GM18861 (cell line): Measurements from ENCODE around the gene ELAVL1.

Experiments
- ATAC-seq: cut with Tn5 transposase; IDR thresholded peaks from one replicate; pipeline ENCODE4 v1.9.1; 2021; ENCODE audit not compliant: unreplicated experiment

Gene ELAVL1

DNA sequence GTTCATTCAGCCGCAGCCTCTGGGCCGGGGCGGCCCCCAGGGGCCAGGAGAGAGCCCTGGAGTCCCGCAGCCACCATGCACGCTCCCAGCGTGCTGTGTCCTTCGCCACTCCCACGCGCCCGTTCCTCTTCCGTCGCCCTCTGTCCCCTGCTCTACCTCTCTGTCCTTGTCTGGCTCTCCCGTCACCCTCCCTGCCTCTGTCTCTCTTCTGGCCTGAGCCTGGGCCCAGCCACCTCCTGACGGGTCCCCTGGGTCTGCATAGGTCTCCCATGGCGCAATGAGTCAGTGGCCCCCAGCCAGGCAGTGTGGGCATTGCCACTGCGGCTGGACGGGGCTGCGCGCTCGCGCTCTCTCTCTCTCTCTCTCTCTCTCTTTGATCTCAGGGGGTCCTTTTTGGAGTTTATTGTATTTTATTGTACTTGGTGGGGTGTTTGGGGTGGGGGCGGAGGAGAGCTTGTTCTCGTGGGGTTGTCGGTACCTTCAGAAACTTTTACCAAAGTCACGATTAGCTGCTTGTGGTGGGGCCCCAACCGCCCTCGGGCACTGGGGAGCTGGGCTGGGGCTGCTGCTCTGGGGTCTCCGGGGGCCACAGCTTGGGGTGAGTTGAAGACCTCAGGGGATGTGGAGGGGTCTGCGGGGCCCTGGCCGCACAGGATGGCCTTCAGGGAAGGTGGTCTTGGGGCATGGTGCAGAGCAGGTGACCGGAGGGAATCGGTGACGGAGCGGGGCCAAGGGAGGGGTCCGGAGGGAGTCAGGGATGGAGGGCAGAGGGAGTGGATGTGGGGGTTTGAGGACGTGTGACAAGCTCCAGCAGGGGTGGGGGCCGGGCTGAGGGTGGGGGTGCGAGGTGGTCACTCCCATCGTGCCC, 92.5 kb downstream of the ELAVL1 start:
- ATAC-seq = no peak

DNA sequence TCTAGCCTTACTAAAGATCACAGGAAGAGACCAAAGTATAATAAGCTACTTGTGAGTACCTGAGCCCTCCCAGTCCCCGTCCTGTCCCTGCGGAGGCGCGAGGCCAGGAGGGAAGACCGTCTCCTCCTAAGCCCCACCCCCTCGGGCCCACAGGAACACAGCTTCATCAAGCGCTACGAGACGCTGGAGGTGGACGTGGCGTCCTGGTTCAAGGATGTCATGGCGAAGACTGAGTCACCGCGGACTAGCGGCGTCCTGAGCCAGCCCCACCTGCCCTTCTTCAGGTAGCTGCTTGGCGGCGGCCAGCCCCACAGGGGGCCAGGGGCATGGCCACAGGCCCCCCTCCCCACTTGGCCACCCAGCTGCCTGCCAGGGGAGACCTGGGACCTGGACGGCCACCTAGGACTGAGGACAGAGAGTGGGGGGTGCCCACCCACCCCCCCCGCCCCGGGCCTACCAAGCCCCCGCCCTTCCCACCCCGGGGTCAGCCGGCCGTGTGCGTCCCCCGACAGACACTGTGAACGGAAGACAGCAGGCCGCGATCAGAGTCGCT, 93.2 kb downstream of the ELAVL1 start:
- no peak for ATAC-seq

DNA sequence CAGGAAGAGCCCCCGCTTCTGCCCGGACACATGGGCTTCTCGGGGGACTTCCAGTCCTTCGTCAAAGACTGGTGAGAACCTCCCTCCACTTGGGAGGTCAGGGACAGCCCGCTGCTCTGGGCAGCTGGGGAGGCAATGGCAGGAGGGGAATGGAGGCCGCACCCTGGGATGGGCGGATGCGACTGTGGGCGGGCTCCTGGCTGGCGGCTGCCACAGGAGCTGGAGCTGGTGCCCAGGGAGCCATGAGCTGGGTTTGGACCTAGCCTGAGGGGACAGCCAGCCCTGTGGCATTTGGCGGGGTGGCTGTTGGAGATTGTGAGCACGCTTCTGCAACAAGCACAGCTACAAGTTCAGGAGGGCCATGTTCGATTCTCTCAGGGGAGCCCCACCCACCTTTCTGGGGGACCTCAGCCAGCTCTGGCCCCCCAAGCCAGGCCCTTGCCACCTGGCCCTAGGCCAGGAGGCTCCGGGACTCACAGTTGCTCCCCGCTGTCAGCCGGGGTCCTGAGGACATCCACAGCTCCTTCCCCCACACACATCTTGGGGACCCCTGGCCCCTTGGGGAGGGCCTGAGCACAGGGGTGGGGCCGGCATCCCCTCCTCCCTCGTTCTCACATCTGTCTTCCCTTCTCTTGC, 93.8 kb downstream of the ELAVL1 start:
- no peak for ATAC-seq

DNA sequence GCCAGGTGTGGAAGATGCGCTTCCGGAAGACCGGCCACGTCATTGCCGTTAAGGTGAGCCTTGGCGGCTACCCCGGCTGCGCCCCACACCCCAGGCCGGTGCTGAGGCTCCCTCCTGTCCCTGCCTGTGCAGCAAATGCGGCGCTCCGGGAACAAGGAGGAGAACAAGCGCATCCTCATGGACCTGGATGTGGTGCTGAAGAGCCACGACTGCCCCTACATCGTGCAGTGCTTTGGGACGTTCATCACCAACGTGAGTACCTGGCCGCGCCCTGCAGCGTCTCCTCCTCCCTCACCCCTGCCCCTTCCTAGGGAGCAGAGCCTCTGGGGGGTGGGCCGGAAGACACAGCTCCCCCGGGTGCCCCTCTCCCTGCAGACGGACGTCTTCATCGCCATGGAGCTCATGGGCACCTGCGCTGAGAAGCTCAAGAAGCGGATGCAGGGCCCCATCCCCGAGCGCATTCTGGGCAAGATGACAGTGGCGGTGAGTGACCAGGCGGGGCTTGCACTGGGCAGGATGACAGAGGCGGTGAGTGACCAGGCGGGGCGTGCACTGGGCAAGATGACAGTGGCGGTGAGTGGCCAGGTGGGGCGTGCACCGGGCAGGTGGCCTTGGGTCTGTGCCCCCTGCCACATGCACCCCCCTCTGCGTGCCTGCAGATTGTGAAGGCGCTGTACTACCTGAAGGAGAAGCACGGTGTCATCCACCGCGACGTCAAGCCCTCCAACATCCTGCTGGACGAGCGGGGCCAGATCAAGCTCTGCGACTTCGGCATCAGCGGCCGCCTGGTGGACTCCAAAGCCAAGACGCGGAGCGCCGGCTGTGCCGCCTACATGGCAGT, 94.9 kb downstream of the ELAVL1 start:
- ATAC-seq = no peak

DNA sequence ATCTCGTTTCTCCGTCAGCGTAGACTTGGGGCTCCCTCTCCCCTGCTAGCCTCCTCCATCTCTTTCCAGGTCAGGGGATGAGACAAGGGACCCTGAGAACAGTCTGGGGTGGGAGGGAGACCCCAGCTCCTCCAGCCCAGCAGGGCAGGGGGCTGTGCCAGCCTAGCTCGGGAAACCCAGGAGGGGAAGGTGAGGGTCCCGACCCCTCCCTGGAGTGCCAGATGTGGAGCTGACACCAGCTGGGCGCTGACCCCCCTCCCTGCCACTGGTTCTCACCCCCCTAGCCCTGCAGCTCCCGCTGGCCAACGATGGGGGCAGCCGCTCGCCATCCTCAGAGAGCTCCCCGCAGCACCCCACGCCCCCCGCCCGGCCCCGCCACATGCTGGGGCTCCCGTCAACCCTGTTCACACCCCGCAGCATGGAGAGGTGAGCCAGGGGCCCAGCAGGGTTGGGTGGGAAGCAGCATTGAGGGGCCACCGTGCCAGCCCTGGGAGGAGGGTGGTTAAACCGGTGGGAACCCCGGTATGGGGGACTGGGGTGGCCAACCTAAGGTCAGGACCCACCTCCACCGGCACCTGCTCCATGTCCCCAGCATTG, 95.9 kb downstream of the ELAVL1 start:
- no peak for ATAC-seq

DNA sequence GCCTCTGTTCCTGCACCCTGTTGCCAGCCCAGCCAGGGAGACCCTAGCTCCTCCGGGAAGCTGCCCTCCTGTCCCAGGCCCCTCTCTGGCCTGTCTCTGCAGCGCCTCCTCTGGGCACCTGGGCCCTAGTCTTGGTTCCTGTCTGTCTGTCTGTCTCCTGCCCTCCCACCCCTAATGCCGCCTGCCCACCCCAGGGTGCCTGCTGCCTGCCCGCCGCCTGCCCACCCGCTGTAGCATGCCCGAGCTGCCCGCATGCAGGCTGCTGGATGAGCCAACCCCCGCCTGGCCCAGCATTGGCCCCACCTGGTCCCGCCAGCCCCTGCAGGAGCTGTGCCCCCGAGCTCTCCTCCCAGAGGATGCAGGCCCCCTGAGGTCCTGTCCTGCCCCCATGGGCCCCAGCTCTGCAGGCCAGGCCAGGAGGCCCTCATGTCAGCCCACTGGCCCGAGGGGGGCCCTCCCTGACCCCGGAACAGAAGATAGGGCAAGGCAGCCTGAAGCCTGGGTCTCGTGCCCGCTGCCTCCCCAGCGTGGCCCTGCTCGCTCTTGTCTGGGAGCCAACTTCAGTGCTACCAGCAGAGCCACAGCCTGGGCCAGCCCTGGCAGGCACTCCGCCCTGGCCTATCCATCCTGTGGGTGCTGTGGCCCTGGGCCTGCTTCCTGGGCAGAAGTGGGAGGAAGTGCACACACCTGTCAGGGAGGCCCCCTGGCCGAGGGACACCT, 96.5 kb downstream of the ELAVL1 start:
- no peak for ATAC-seq
